Activated CD4-positive, alpha-beta memory T cell treated with anti-CD3 and anti-CD28 coated beads, Interleukin-2, amount 10 ng/mL, durations not matched to agents 7 days and 5 days (primary cell): ENCODE results near the gene AK8. TPM values are rescaled to one million over a fixed set of nuclear protein-coding genes. Genes with fewer than 3 reads are reported as not detected.

Experiments used
- CTCF ChIA-PET: fragments of 350-600 bp; sonication (Branson Sonifier 250); formaldehyde crosslinking; loops from one replicate; lab custom pipeline; 2021; ENCODE audit warnings: antibody characterized with exemption, inconsistent platforms; lab: Charles Lee
- POLR2A ChIA-PET: fragments of 350-600 bp; sonication (Branson Sonifier 250); formaldehyde crosslinking; loops from one replicate; lab custom pipeline; 2021; ENCODE audit warnings: antibody characterized with exemption; lab: Charles Lee
- DNase-seq: peaks from one replicate; pipeline ENCODE4 v3.0.0-alpha.2; 2020
- H3K27ac Mint-ChIP-seq: one replicate; pipeline ENCODE4 v1.8.0; 2021; ENCODE audit warnings: mild to moderate bottlenecking, mixed read lengths
- H3K27me3 Mint-ChIP-seq: one replicate; pipeline ENCODE4 v1.8.0; 2021; ENCODE audit warnings: mixed read lengths
- H3K36me3 Mint-ChIP-seq: one replicate; pipeline ENCODE4 v1.8.0; 2021; ENCODE audit warnings: low read depth, mixed read lengths
- H3K4me1 Mint-ChIP-seq: one replicate; pipeline ENCODE4 v1.8.0; 2021; ENCODE audit warnings: mixed read lengths
- H3K4me3 Mint-ChIP-seq: one replicate; pipeline ENCODE4 v1.8.0; 2021; ENCODE audit warnings: mild to moderate bottlenecking, mixed read lengths
- H3K9me3 Mint-ChIP-seq: one replicate; pipeline ENCODE4 v1.8.0; 2021; ENCODE audit warnings: mixed read lengths
- total RNA-seq, 2 experiments: library from RNA; stranded (reverse); gene quantifications; one replicate each; pipeline ENCODE4 v1.2.3, GENCODE V29; 2021

AK8 gene
- total RNA-seq, result not detected

DNA sequence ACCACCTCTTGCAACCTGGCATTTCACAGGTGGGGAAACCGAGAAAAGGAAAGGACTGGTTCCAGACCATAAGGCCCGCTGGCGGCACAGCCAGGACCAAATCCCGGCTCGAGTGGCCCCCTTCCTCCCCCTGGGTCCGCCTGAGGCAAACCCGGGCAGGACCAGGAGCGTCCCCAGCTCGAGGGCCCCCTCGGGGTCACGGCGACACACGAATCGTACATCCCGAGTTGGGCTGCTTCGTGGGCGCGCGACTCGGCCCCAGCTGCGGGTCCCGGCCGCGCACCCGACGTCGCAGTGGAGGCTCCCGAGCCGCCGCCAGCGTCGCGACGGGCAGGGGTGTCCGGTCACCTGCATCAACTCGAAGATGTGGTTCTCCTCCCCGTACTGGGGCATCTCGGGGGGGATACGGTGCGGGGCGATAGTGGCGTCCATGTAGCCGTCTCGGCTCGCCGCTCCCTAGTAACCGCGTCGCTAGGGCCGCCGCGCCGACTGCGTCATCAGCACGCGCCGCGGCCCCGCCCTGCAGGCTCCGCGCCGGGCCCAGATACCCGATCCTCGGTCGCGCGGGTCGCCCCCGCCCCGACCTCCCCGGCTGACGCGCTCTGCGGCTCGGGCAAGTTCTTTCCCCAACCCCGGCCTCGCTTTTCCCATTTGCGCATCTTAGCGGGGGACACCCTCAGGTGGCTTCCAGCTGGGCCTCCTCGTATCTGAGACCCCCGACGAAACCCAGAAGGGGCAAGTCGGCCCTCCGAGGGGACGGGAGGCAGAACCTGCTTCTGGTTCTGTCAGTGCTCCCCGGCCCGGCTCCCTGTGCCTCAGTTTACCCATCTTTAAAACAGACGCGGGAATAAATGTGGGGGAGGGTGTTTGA is at the start of gene AK8:
Gene AK8 (minus strand): TSS at position 461 of the 871 bp plus-strand sequence. CDS start 29 bp downstream, at position 432.
- Mint-ChIP-seq H3K4me1 (peaks cover 38% of the 10 kb centered on the region), H3K27me3 (peaks cover 18% of the 10 kb centered on the region), H3K9me3 (no peaks in the 10 kb centered on the region), H3K36me3 (no peaks in the 10 kb centered on the region), H3K27ac (peak within 1 kb of the TSS; percentile 76), H3K4me3 (peak within 1 kb of the TSS; percentile 78)
- peak; percentile 79 for DNase-seq
- POLR2A ChIA-PET, result interaction anchor here (1.4 to 2.6 kb wide), 5 partner anchors 11 to 208 kb away, joined by 5 to 11 read pairs (median 6); partner anchors contain the start of genes DDX31, GTF3C4 and TSC1
- CTCF ChIA-PET, result no interaction called here

GRCh38 chr9:132927704-132928103 is 49.6 kb upstream of the AK8 start:
- no peak for DNase-seq
- ChIA-PET POLR2A (no interaction called here), CTCF (no interaction called here)
- Mint-ChIP-seq H3K27ac (no peak overlapping the region), H3K9me3 (no peaks in the 10 kb centered on the region), H3K36me3 (peaks cover 42% of the 10 kb centered on the region), H3K4me3 (no peak overlapping the region), H3K4me1 (no peaks in the 10 kb centered on the region), H3K27me3 (no peaks in the 10 kb centered on the region)

DNA sequence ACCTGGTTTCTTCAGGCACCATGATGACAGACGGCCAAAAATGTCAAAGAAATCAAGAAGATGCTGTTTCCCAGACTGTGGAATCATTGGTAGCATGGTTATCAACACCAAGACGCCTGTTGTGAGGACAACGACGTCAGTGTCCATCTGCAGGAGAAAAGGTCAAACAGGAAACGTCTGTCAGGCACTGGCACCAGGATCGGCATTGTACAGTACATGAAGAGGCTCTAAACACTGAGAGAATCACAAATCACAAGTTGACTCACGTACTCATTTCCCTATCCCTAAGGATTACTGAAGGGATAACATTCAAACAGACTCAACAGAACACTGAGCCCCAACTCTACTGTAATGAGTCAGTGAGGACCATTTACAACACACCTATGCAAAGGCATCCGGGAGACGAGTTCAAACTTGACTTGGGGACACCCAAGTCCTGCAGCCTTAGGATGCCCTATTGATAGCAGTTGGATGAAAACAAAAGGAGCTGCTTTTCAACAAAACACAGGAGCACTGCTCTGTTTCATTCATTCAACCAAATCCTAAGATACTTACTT is 45.3 kb upstream of the AK8 start:
- ChIA-PET POLR2A (no interaction called here), CTCF (interaction anchor here (1.0 to 1.5 kb wide), 2 partner anchors 21 to 98 kb away, joined by 3 to 4 read pairs; no protein-coding TSS in a partner anchor)
- no peak overlapping the region for H3K27ac Mint-ChIP-seq
- peaks cover 55% of the 10 kb centered on the region for H3K36me3 Mint-ChIP-seq
- no peak overlapping the region for H3K4me3 Mint-ChIP-seq
- no peaks in the 10 kb centered on the region for H3K4me1 Mint-ChIP-seq
- H3K27me3 Mint-ChIP-seq, result no peaks in the 10 kb centered on the region
- no peak for DNase-seq
- no peaks in the 10 kb centered on the region for H3K9me3 Mint-ChIP-seq

GRCh38 chr9:132919614-132920268 is 41.7 kb upstream of the AK8 start:
- Mint-ChIP-seq H3K36me3 (peaks cover 40% of the 10 kb centered on the region), H3K4me3 (no peak overlapping the region), H3K4me1 (no peaks in the 10 kb centered on the region), H3K27ac (no peak overlapping the region), H3K27me3 (no peaks in the 10 kb centered on the region), H3K9me3 (no peaks in the 10 kb centered on the region)
- ChIA-PET POLR2A (interaction anchor here (1.0 kb wide), 1 partner anchor 286 kb away, joined by 3 read pairs; no protein-coding TSS in a partner anchor), CTCF (interaction anchor here (1.7 to 1.8 kb wide), 2 partner anchors 11 to 18 kb away, joined by 4 to 8 read pairs; no protein-coding TSS in a partner anchor)
- DNase-seq, result no peak

DNA sequence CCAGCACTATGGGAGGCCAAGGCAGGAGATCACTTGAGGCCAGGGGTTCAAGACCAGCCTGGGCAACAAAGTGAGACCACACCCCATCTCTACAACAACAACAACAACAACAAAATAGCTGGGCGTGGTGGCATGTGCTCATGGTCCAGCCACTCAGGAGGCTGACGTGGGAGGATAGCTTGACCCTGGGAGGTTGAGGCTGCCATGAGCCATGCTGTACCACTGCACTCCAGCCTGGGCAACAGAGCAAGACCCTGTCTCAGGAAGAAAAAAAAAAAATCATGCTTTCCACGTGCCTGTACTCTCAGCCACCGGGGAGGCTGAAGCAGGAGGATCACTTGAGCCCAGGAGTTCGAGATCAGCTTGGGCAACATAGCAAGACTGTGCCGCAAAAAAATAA is 36.8 kb upstream of the AK8 start:
- Mint-ChIP-seq H3K9me3 (no peaks in the 10 kb centered on the region), H3K27ac (no peak overlapping the region), H3K4me1 (no peaks in the 10 kb centered on the region), H3K4me3 (no peak overlapping the region), H3K36me3 (peaks cover 27% of the 10 kb centered on the region), H3K27me3 (no peaks in the 10 kb centered on the region)
- DNase-seq, result no peak
- ChIA-PET CTCF (no interaction called here), POLR2A (no interaction called here)

- no peaks in the 10 kb centered on the region for H3K27me3 Mint-ChIP-seq
- no peak for DNase-seq
- peaks cover 22% of the 10 kb centered on the region for H3K36me3 Mint-ChIP-seq
- peaks cover 15% of the 10 kb centered on the region for H3K4me1 Mint-ChIP-seq
- H3K9me3 Mint-ChIP-seq, result no peaks in the 10 kb centered on the region
- ChIA-PET CTCF (interaction anchor here (1.3 kb wide), 1 partner anchor 64 kb away, joined by 4 read pairs; no protein-coding TSS in a partner anchor), POLR2A (no interaction called here)
- H3K4me3 Mint-ChIP-seq, result no peak overlapping the region
- H3K27ac Mint-ChIP-seq, result no peak overlapping the region
These were observed 34.0 kb upstream of the AK8 start for GRCh38 chr9:132912131-132912530.

- Mint-ChIP-seq H3K4me1 (peaks cover 16% of the 10 kb centered on the region), H3K36me3 (peaks cover 23% of the 10 kb centered on the region), H3K9me3 (no peaks in the 10 kb centered on the region), H3K27ac (no peak overlapping the region), H3K4me3 (no peak overlapping the region), H3K27me3 (no peaks in the 10 kb centered on the region)
- no peak for DNase-seq
- CTCF ChIA-PET, result interaction anchor here (1.2 kb wide), 1 partner anchor 8 kb away, joined by 5 read pairs; no protein-coding TSS in a partner anchor
- POLR2A ChIA-PET, result interaction anchor here (0.9 kb wide), 1 partner anchor 119 kb away, joined by 3 read pairs; no protein-coding TSS in a partner anchor
These were observed 32.3 kb upstream of the AK8 start for GRCh38 chr9:132910376-132910775.

- Mint-ChIP-seq H3K27ac (no peak overlapping the region), H3K4me1 (peaks cover 16% of the 10 kb centered on the region), H3K36me3 (peaks cover 23% of the 10 kb centered on the region), H3K4me3 (no peak overlapping the region), H3K9me3 (no peaks in the 10 kb centered on the region), H3K27me3 (no peaks in the 10 kb centered on the region)
- CTCF ChIA-PET, result interaction anchor here (1.6 kb wide), 1 partner anchor 11 kb away, joined by 4 read pairs; no protein-coding TSS in a partner anchor
- no peak for DNase-seq
- POLR2A ChIA-PET, result interaction anchor here (0.6 kb wide), 1 partner anchor 35 kb away, joined by 3 read pairs; the partner anchor contains the start of gene TSC1
These were observed 31.2 kb upstream of the AK8 start for GRCh38 chr9:132909311-132909710.

- no peaks in the 10 kb centered on the region for H3K27me3 Mint-ChIP-seq
- H3K9me3 Mint-ChIP-seq, result no peaks in the 10 kb centered on the region
- POLR2A ChIA-PET, result interaction anchor here (0.6 kb wide), 1 partner anchor 35 kb away, joined by 3 read pairs; the partner anchor contains the start of gene TSC1
- CTCF ChIA-PET, result interaction anchor here (1.6 kb wide), 1 partner anchor 11 kb away, joined by 4 read pairs; no protein-coding TSS in a partner anchor
- no peak overlapping the region for H3K4me3 Mint-ChIP-seq
- DNase-seq, result no peak
- H3K36me3 Mint-ChIP-seq, result peaks cover 28% of the 10 kb centered on the region
- H3K4me1 Mint-ChIP-seq, result peaks cover 16% of the 10 kb centered on the region
- H3K27ac Mint-ChIP-seq, result no peak overlapping the region
These were observed 30.6 kb upstream of the AK8 start for GRCh38 chr9:132908635-132909034.

DNA sequence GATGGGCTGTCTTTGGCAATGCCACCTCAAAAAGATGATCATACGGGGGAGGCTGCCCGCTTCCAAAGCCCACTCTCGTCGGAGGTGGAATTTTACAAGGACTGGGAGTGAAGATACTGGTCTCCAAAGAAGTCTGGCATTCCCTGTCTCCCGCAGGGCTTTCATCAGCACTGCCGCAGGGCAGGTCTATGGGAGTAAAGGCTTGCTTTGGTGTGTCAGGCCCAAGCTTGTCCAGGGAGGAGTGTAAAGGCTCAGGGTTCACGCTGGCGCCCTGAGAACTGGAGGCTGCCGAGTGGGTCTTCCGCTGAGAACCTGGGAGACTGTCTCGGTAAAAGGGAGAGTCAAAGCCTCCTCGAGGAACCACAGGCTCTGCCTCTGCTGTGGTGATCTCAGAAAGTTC is 27.6 kb upstream of the AK8 start:
- CTCF ChIA-PET, result no interaction called here

DNA sequence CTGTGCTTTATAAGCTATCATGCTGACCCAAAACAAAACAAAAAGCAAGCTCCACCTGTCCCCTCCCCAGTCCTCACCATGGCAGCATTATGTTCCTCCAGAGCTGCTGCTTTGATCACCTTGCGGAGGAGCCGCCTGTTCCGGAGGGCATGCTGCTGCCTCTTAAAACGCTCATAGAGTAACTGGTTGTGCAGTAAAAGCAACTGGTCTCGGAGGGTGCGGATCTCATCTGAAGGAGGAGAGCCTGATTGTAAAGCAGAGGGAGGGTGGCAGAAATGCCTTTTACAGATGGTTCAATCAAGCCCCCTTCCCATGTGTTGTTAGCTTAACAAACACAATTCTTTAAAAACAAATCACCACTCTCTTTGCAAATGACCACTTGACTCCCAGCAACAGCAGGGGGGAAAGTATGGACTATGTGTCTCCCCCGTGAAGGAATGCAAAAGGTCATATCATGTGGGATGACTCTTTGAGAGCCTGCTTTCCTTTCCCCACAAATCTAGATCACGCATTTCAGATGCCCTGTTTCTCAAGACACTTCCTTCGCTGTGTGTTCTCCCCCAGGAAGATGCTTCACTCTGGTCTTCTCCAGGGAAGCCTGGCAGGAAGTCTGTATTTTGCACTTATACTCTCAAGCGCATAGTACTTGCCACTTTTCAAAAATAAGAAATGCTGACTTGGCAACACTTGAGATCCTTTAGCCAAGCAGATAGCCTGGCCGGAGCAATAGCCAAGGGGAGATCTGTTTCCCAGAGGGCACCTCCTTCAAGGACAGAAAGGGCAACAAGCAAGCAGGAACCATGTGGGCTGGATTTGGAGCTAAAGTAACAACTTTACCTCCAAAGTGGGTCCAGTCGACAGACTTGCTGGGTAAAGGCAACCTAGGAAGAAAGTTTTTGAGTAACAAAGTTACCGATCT is 25.7 kb upstream of the AK8 start:
- POLR2A ChIA-PET, result interaction anchor here (1.3 kb wide), 1 partner anchor 24 kb away, joined by 3 read pairs; no protein-coding TSS in a partner anchor
- CTCF ChIA-PET, result interaction anchor here (1.1 to 1.3 kb wide), 2 partner anchors 22 to 55 kb away, joined by 3 read pairs; no protein-coding TSS in a partner anchor
- H3K36me3 Mint-ChIP-seq, result peaks cover 33% of the 10 kb centered on the region
- no peak overlapping the region for H3K4me3 Mint-ChIP-seq
- no peaks in the 10 kb centered on the region for H3K27me3 Mint-ChIP-seq
- peaks cover 17% of the 10 kb centered on the region for H3K4me1 Mint-ChIP-seq
- no peak for DNase-seq
- H3K9me3 Mint-ChIP-seq, result no peaks in the 10 kb centered on the region
- no peak overlapping the region for H3K27ac Mint-ChIP-seq

More for the DNA sequence above, 27.6 kb upstream of the AK8 start:
- Mint-ChIP-seq H3K4me3 (no peak overlapping the region), H3K27ac (no peak overlapping the region), H3K9me3 (no peaks in the 10 kb centered on the region), H3K4me1 (peaks cover 23% of the 10 kb centered on the region), H3K36me3 (peaks cover 39% of the 10 kb centered on the region), H3K27me3 (no peaks in the 10 kb centered on the region)
- DNase-seq, result no peak
- POLR2A ChIA-PET, result no interaction called here
